HL-60 (cell line): ENCODE results near the gene PARD6G.

Experiments
- CTCF ChIP-seq: IDR thresholded peaks from one replicate; pipeline ENCODE4 v1.5.1; 2011; ENCODE audit warnings: low read length, control low read depth, inconsistent platforms; ENCODE audit not compliant: insufficient read depth
- GABPA ChIP-seq: IDR thresholded peaks from 2 replicates; pipeline ENCODE4 v1.6.1; 2012; ENCODE audit warnings: low read depth
- POLR2AphosphoS5 ChIP-seq: IDR thresholded peaks from 2 replicates; pipeline ENCODE4 v1.6.1; 2012; ENCODE audit warnings: low read depth
- REST ChIP-seq: IDR thresholded peaks from 2 replicates; pipeline ENCODE4 v1.6.1; 2012; ENCODE audit warnings: low read depth; ENCODE audit not compliant: insufficient replicate concordance

DNA sequence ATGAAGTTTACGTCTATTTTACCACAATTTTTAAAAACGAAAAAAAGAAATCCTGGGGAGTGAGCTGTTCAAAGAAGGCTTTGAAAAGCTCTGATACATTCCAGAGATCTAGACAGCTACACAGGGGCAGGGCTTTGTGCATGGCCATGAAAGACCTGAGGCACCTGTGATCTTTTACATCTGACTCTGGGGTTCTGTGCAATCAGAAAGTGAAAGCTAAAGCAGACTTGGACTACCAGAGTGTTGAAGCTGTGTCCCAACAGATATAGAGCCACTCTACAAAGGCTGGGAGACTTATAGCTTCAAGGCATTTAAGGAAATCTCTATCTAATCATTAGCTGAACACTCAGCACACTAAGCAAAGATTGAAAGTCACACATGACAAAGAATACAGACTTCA lies 34.1 kb downstream of the PARD6G start:
- TF ChIP-seq CTCF (no peak), REST (no peak), POLR2AphosphoS5 (no peak), GABPA (no peak)
